CD4-positive, alpha-beta T cell (primary cell): ENCODE measurements around the gene TRIM34. TPM values are rescaled to one million over a fixed set of nuclear protein-coding genes. Genes with fewer than 3 reads are reported as not detected.

Source experiments
- ATAC-seq: fragments of 200-7000 bp; cut with Tn5 transposase; one replicate; pipeline ENCODE4 v1.10.0; 2022; ENCODE audit warnings: mild to moderate bottlenecking; ENCODE audit not compliant: poor library complexity
- CTCF ChIA-PET: fragments of 350-600 bp; sonication (Branson Sonifier 250); formaldehyde crosslinking; loops from one replicate; lab custom pipeline; 2021; ENCODE audit warnings: antibody characterized with exemption, inconsistent platforms; lab: Charles Lee
- POLR2A ChIA-PET: fragments of 350-600 bp; sonication (Branson Sonifier 250); formaldehyde crosslinking; loops from one replicate; lab custom pipeline; 2021; ENCODE audit warnings: antibody characterized with exemption, inconsistent platforms; lab: Charles Lee
- DNase-seq, 14 experiments: peaks; one replicate each; pipeline ENCODE4 v3.0.0-alpha.2; 2013 to 2020; ENCODE audit warnings: mixed read lengths in 2 of 14
- H3K27ac ChIP-seq, 2 donors: one replicate each; pipeline versions ENCODE4 v1.5.1 to v1.7.0; 2013; ENCODE audit warnings: low read length in 2 of 2, low read depth in 1 of 2, mild to moderate bottlenecking in 1 of 2
- H3K27me3 ChIP-seq, 2 experiments: 1 replicate in 1 of 2; 2 replicates in 1 of 2; pipeline versions ENCODE4 v1.6.1 to v1.7.0; 2013; ENCODE audit warnings: low read length in 2 of 2, control low read depth in 1 of 2, mild to moderate bottlenecking in 1 of 2, moderate library complexity in 1 of 2; ENCODE audit not compliant: insufficient read depth in 2 of 2, control insufficient read depth in 1 of 2
- H3K36me3 ChIP-seq: one replicate; pipeline ENCODE4 v1.6.1; 2013; ENCODE audit warnings: low read length, control low read depth; ENCODE audit not compliant: insufficient read depth
- H3K4me1 ChIP-seq: one replicate; pipeline ENCODE4 v1.6.1; 2013; ENCODE audit warnings: low read length, control low read depth; ENCODE audit not compliant: insufficient read depth
- H3K4me3 ChIP-seq: one replicate; pipeline ENCODE4 v1.5.1; 2013; ENCODE audit warnings: mild to moderate bottlenecking, low read length, moderate library complexity
- H3K9me3 ChIP-seq, 2 experiments: 1 replicate in 1 of 2; 2 replicates in 1 of 2; pipeline versions ENCODE4 v1.6.1 to v1.7.0; 2013; ENCODE audit warnings: low read length in 2 of 2, mild to moderate bottlenecking in 2 of 2, control low read depth in 1 of 2, moderate library complexity in 1 of 2; ENCODE audit not compliant: control insufficient read depth in 1 of 2, insufficient read depth in 1 of 2
- H3K27ac Mint-ChIP-seq: one replicate; pipeline ENCODE4 v1.8.0; 2020; ENCODE audit warnings: mixed read lengths
- H3K27me3 Mint-ChIP-seq: one replicate; pipeline ENCODE4 v1.8.0; 2021; ENCODE audit warnings: mixed read lengths
- H3K36me3 Mint-ChIP-seq: one replicate; pipeline ENCODE4 v1.8.0; 2021; ENCODE audit warnings: low read depth, mixed read lengths
- H3K4me1 Mint-ChIP-seq: one replicate; pipeline ENCODE4 v1.8.0; 2021; ENCODE audit warnings: low read depth, mixed read lengths
- H3K4me3 Mint-ChIP-seq: one replicate; pipeline ENCODE4 v1.8.0; 2020; ENCODE audit warnings: mild to moderate bottlenecking, mixed read lengths
- H3K9me3 Mint-ChIP-seq: one replicate; pipeline ENCODE4 v1.8.0; 2020; ENCODE audit warnings: mixed read lengths
- intact Hi-C, 2 experiments: fragments of 100-400 bp; cut with DNase I in 1 of 2; cut with micrococcal nuclease in 1 of 2; formaldehyde crosslinking; loops; one replicate each; pipeline versions ENCODE4 v1.15.1 to v1.9.0; 2023 to 2025; cut with DNase I, micrococcal nuclease
- total RNA-seq, 174 experiments: library from RNA in 2 of 174; stranded (reverse) in 2 of 174; gene quantifications; one replicate each; pipeline ENCODE4 v1.2.3 and lab custom pipeline; 2021 to 2026
- TF ChIP-seq, protein P1 (sequence below): fragments of 200-600 bp; IDR thresholded peaks from one replicate; pipeline ENCODE4 v1.8.0; 2022; ENCODE audit warnings: antibody characterized with exemption, mild to moderate bottlenecking

The TRIM34 gene
- total RNA-seq, 2 experiments from 2014 or later: 3.0 to 3.5 TPM

- H3K4me1 ChIP-seq: no peaks in the 10 kb centered on the region
- H3K9me3 ChIP-seq: peaks cover 0 to 9% of the 10 kb centered on the region in 2 experiments
- no peak for DNase-seq
- intact Hi-C loops: no loop called here
- Mint-ChIP-seq H3K9me3 (no peaks in the 10 kb centered on the region), H3K4me1 (no peaks in the 10 kb centered on the region), H3K4me3 (no peak overlapping the region), H3K36me3 (peaks cover 29% of the 10 kb centered on the region), H3K27ac (no peak overlapping the region), H3K27me3 (no peaks in the 10 kb centered on the region)
- ChIA-PET POLR2A (no interaction called here), CTCF (no interaction called here)
- no peak overlapping the region for H3K27ac ChIP-seq
- no peak overlapping the region for H3K4me3 ChIP-seq
- TF ChIP-seq, protein P1, sequence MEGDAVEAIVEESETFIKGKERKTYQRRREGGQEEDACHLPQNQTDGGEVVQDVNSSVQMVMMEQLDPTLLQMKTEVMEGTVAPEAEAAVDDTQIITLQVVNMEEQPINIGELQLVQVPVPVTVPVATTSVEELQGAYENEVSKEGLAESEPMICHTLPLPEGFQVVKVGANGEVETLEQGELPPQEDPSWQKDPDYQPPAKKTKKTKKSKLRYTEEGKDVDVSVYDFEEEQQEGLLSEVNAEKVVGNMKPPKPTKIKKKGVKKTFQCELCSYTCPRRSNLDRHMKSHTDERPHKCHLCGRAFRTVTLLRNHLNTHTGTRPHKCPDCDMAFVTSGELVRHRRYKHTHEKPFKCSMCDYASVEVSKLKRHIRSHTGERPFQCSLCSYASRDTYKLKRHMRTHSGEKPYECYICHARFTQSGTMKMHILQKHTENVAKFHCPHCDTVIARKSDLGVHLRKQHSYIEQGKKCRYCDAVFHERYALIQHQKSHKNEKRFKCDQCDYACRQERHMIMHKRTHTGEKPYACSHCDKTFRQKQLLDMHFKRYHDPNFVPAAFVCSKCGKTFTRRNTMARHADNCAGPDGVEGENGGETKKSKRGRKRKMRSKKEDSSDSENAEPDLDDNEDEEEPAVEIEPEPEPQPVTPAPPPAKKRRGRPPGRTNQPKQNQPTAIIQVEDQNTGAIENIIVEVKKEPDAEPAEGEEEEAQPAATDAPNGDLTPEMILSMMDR: no peak
- H3K36me3 ChIP-seq: no peaks in the 10 kb centered on the region
- H3K27me3 ChIP-seq: no peaks in the 10 kb centered on the region
- no peak for ATAC-seq
Observed at GRCh38 chr11:5658318-5658717, 33.5 kb downstream of the TRIM34 start.

DNA sequence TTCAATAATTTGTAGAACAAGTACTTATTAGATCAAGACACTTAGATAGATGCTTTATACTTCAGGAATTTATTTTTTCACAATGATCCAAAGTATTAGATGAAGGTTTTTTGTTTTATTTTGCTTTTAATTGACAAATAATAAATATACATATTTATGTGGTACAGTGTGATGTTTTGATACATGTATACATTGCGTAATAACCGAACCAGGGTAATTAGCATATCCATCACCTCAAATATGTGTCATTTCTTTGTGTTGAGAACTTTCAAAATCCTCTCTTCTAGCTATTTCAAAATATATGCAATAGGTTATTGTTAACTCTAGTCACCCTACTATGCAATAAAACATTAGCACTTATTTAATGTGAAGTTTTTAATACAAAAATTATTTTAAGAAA lies 38.7 kb downstream of the TRIM34 start:
- H3K27ac ChIP-seq: no peak overlapping the region

DNA sequence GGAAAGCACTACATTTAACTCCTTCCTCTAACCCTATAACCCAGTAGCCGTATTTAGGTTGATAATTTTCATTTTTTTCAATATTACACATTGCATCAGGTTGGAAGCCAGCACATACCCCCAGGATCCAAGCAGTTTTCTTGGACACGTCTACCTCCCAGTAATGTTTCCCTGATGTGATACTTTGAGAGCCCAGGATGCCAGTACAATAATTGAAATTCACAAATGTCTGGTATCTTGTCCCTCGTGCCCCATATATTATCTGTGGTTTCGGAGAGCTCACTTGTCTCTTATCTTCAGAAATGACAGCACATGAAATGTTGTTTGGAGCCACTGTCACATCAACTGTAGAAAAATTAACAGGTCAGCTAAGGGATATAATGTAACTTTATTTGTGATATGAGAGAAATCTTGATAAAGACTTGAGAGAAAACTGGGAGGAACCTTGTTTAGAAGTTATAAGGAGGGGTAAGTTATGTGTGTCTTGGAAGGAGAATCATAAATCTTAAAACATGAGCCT lies 40.3 kb downstream of the TRIM34 start:
- H3K36me3 ChIP-seq: peaks cover 43% of the 10 kb centered on the region
- Mint-ChIP-seq H3K9me3 (no peaks in the 10 kb centered on the region), H3K27ac (no peak overlapping the region), H3K4me3 (no peak overlapping the region), H3K27me3 (no peaks in the 10 kb centered on the region), H3K4me1 (no peaks in the 10 kb centered on the region), H3K36me3 (peaks cover 68% of the 10 kb centered on the region)
- no peak for ATAC-seq
- no peak overlapping the region for H3K4me3 ChIP-seq
- DNase-seq: no peak
- TF ChIP-seq, protein P1: no peak
- no peaks in the 10 kb centered on the region for H3K27me3 ChIP-seq
- no peaks in the 10 kb centered on the region for H3K4me1 ChIP-seq
- intact Hi-C loops: no loop called here
- ChIA-PET CTCF (no interaction called here), POLR2A (interaction anchor here (1.6 kb wide), 1 partner anchor 20 kb away, joined by 3 read pairs; the partner anchor contains the start of gene TRIM5)
- H3K9me3 ChIP-seq: no peaks in the 10 kb centered on the region
- no peak overlapping the region for H3K27ac ChIP-seq

More for the DNA sequence above, 38.7 kb downstream of the TRIM34 start:
- DNase-seq (no peak), ATAC-seq (no peak)
- Histone ChIP-seq H3K4me3 (no peak overlapping the region), H3K4me1 (no peaks in the 10 kb centered on the region), H3K27me3 (no peaks in the 10 kb centered on the region), H3K36me3 (peaks cover 32% of the 10 kb centered on the region), H3K9me3 (no peaks in the 10 kb centered on the region)
- intact Hi-C loops: no loop called here
- no peak overlapping the region for H3K4me3 Mint-ChIP-seq
- TF ChIP-seq, protein P1: no peak
- ChIA-PET POLR2A (interaction anchor here (0.8 kb wide), 1 partner anchor 28 kb away, joined by 3 read pairs; no protein-coding TSS in a partner anchor), CTCF (no interaction called here)
- no peaks in the 10 kb centered on the region for H3K4me1 Mint-ChIP-seq
- no peak overlapping the region for H3K27ac Mint-ChIP-seq
- no peaks in the 10 kb centered on the region for H3K9me3 Mint-ChIP-seq
- H3K36me3 Mint-ChIP-seq: peaks cover 54% of the 10 kb centered on the region
- H3K27me3 Mint-ChIP-seq: no peaks in the 10 kb centered on the region
